Prostate gland (tissue), 2 donors: ENCODE results near the gene ZFP91.

Source experiments
- CTCF ChIP-seq, 4 experiments: fragments of 200-600 bp in 2 of 4; fragments of 450-650 bp in 2 of 4; sonication (generic) in 2 of 4; IDR thresholded peaks; 1 replicate in 3 of 4; 2 replicates in 1 of 4; pipeline ENCODE4 v1.5.1; 2016 to 2019; ENCODE audit warnings: antibody characterized with exemption in 4 of 4, mild to moderate bottlenecking in 2 of 4, moderate library complexity in 2 of 4
- POLR2A ChIP-seq: fragments of 450-650 bp; IDR thresholded peaks from one replicate; pipeline ENCODE4 v1.6.1; 2016; ENCODE audit warnings: antibody characterized with exemption, mild to moderate bottlenecking
- POLR2AphosphoS5 ChIP-seq: sonication (generic); formaldehyde crosslinking; IDR thresholded peaks from one replicate; pipeline ENCODE4 v1.6.1; 2017; ENCODE audit warnings: antibody characterized with exemption

DNA sequence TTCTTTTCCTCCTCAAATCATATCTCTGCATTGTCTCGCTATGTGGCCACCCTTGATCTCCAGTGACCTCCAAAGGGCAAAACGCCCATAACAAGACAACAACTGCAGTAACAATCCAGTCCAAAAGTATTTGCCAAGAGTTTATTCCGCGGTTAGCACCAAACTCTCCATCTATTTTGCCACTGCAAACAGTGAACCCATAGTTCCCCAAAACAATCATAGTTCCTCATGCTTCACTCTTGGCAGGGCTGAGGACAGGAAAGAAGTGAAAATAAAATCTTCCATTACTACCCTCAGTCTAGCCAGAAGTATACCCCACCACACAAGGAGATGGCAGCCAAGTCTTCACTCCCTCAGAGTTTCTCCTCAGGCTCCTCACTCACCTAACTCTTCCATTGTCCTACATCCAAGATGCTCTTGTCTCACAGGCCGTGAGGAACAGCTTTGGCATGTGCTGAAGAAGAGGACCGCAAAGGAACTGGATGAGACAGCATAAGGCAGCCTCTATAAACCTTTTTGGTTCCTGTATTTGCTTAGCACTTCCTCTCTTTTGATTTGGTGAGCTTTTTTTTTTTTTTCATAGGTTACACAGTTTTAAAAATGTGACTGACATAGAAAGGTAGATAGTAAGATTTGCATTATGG is 3.4 kb upstream of the ZFP91 start, which contains the start of gene LPXN:
- TF ChIP-seq CTCF (IDR thresholded peaks at IDR 0.05) (no peak), POLR2AphosphoS5 (no peak), POLR2A (no peak)
